Activated T-cell treated with anti-CD3 and anti-CD28 coated beads, Interleukin-2, amount 50 U/mL, for 4 hours (primary cell): ENCODE data around the gene DNAJC1. TPM values are rescaled to one million over a fixed set of nuclear protein-coding genes. Genes with fewer than 3 reads are reported as not detected.
"Not testable (repeated sequence)": the region's sequence is repeated elsewhere in the genome, so short reads cannot be mapped to it uniquely, and the experiment has no call there.

Experiments
- ATAC-seq, 2 donors: fragments of 200-7000 bp; cut with Tn5 transposase; one replicate each; pipeline ENCODE4 v1.10.0; 2021
- DNase-seq: peaks from one replicate; pipeline ENCODE4 v3.0.0-alpha.2; 2020
- H3K27me3 Mint-ChIP-seq: one replicate; pipeline ENCODE4 v1.8.0; 2021; ENCODE audit warnings: low read depth, mixed read lengths
- H3K36me3 Mint-ChIP-seq: one replicate; pipeline ENCODE4 v1.8.0; 2022; ENCODE audit warnings: mixed read lengths; ENCODE audit not compliant: insufficient read depth
- H3K4me1 Mint-ChIP-seq: one replicate; pipeline ENCODE4 v1.8.0; 2021; ENCODE audit warnings: low read depth, mixed read lengths
- H3K4me3 Mint-ChIP-seq: one replicate; pipeline ENCODE4 v1.8.0; 2021; ENCODE audit warnings: mild to moderate bottlenecking, moderate library complexity, mixed read lengths
- H3K9me3 Mint-ChIP-seq: one replicate; pipeline ENCODE4 v1.8.0; 2021; ENCODE audit warnings: mixed read lengths
- total RNA-seq, 3 donors: library from RNA; stranded (reverse); gene quantifications; one replicate each; pipeline ENCODE4 v1.2.1, GENCODE V29; 2021

DNAJC1 gene
- total RNA-seq, 3 donors from 2014 or later = 12.9 to 21.6 (median 13.3) TPM

DNA sequence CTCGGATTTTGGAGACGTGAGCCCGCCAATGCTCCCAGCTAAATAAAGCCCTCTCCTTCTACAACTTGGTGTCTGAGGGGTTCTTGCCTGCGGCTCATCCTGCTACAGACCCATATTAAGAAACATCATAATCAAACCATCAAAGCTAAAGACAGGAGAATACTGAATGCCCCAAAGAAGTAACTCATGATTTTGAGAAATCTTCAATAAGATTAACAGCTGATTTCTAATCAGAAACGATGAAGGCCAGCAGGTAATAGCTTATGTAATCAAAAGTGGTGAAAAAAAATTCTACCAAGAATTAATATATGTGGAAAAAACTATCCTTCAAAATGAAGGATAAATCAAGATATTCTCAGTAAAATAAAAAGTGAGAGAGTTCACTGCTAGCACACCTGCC, 130.3 kb downstream of the DNAJC1 start:
- H3K36me3 Mint-ChIP-seq = peaks cover 39% of the 10 kb centered on the region
- DNase-seq (no peak), ATAC-seq (no peak)
- H3K9me3 Mint-ChIP-seq = peaks cover 16% of the 10 kb centered on the region
- H3K4me1 Mint-ChIP-seq = no peaks in the 10 kb centered on the region
- no peak overlapping the region for H3K4me3 Mint-ChIP-seq
- no peaks in the 10 kb centered on the region for H3K27me3 Mint-ChIP-seq

DNA sequence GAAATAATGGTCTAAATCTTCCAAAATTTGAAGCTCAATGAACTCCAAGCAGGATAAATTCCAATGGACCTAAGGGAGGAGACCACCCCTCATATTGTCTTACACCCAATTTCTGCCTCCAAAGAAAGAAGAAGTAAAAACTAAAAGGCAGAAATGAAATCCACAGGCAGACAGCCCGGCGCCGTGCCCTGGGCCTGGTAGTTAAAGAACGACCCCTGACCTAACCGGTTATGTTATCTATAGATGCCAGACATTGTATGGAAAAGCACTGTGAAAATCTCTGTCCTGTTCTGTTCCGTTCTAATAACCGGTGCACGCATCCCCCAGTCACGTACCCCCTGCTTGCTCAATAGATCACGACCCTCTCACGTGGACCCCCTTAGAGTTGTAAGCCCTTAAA, 130.8 kb downstream of the DNAJC1 start:
- H3K9me3 Mint-ChIP-seq = peaks cover 16% of the 10 kb centered on the region
- peaks cover 36% of the 10 kb centered on the region for H3K36me3 Mint-ChIP-seq
- DNase-seq, H3K4me1 Mint-ChIP-seq, H3K27me3 Mint-ChIP-seq, ATAC-seq, H3K4me3 Mint-ChIP-seq: not testable (repeated sequence)

DNA sequence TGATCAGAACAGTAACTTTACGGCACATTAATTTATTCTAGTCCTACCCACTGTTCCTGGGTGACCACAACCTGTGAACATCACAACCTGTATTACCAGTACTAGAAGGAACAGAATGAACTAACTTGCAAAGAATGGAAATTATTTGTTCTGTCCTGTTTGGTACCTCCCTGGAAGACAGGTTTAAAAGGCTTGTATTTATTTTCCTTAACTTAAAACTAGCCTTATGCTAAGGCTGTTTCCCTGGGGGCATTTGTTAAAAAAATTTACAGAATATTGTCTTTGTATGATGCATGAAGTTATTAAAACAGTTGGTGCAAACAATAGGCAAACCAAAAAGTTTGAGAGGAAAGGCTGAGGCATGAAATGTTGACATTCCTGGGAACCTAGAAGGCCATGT, 132.7 kb downstream of the DNAJC1 start:
- Mint-ChIP-seq H3K4me1 (no peaks in the 10 kb centered on the region), H3K36me3 (peaks cover 44% of the 10 kb centered on the region)

DNA sequence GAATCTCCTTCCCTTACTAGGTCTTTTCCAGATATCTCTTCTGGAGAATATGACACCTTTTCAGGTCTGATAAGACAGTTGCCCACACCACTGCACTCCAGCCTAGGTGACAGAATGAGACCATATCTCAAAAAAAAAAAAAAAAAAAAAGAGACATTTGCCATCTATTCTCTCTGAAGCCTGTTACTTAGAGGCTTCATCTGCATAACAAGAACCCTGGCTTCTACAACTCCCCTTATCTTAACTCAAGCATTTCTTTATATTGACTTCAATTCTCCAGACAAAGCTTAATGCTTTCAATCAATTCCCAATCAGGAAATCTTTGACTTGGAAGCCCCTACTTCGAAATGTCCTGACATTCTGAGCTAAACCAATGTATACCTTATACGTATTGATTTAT, 134.4 kb downstream of the DNAJC1 start:
- ATAC-seq, H3K4me1 Mint-ChIP-seq, H3K4me3 Mint-ChIP-seq, H3K27me3 Mint-ChIP-seq, DNase-seq: not testable (repeated sequence)
- Mint-ChIP-seq H3K9me3 (peaks cover 21% of the 10 kb centered on the region), H3K36me3 (peaks cover 40% of the 10 kb centered on the region)

More for the DNA sequence above, 132.7 kb downstream of the DNAJC1 start:
- no peak for ATAC-seq
- DNase-seq = no peak
- Mint-ChIP-seq H3K4me3 (no peak overlapping the region), H3K27me3 (no peaks in the 10 kb centered on the region), H3K9me3 (peaks cover 24% of the 10 kb centered on the region)

DNA sequence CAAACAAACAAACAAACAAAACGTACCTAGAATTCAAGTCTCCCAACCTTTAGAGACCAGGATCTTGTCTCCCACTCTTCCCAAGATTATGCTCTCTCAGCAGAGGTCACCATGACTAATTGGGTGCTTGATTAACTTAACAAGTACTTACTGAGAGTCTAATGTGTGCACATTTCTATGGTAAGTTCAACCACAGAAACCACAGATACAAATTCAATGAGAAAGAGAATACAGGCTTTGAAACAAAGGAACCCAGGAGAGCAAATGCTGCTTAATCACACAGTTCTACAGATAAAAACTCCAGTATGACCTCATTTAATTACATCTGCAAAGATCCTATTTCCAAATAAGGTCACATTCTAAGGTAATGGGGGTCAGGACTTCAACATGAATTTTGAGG, 142.8 kb downstream of the DNAJC1 start:
- Mint-ChIP-seq H3K27me3 (no peaks in the 10 kb centered on the region), H3K9me3 (no peaks in the 10 kb centered on the region), H3K4me1 (peaks cover 5% of the 10 kb centered on the region), H3K4me3 (no peak overlapping the region), H3K36me3 (peaks cover 21% of the 10 kb centered on the region)
- ATAC-seq (peak in 1 of 2 donors; percentile 25), DNase-seq (no peak)

DNA sequence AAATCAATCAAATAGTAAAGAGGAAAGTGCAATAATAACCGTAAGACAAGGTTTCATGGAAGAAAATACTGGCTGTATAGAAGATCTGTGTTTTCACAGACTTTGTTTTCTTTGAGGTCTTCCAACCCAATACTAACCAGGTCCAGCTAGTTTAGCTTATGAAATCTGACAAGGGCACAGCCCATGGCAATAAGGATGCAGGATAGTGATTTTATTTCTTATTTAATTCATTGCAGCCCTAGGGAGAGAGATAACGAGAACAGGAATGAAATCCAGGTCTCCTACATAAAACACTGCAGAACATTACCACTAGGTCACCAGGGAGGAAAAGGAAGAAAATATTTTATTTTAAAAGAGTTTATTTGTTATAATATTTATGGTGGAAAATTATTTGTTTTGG, 145.1 kb downstream of the DNAJC1 start:
- no peak for ATAC-seq
- H3K4me3 Mint-ChIP-seq = no peak overlapping the region
- H3K36me3 Mint-ChIP-seq = peaks cover 22% of the 10 kb centered on the region
- no peaks in the 10 kb centered on the region for H3K9me3 Mint-ChIP-seq
- no peaks in the 10 kb centered on the region for H3K27me3 Mint-ChIP-seq
- H3K4me1 Mint-ChIP-seq = peaks cover 5% of the 10 kb centered on the region
- no peak for DNase-seq

DNA sequence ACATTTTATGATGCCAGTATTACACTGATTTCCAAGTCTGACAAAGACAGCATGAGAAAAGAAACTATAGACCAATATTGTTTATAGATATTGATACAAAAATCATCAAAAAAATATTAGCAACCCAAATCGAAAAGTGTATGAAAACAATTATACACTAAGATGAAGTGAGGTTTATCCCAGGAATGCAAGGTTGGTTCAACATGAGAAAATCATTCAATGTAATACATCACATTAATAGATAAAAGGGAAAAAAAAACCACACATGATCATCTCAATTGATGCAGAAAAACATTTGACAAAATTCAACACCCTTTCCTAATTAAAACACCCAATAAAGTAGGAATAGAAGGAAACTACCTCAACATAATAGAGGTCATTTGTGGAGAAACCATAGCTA, 153.9 kb downstream of the DNAJC1 start:
- no peak for ATAC-seq
- Mint-ChIP-seq H3K36me3 (peaks cover 51% of the 10 kb centered on the region), H3K9me3 (peaks cover 43% of the 10 kb centered on the region), H3K4me1 (no peaks in the 10 kb centered on the region), H3K4me3 (no peak overlapping the region), H3K27me3 (no peaks in the 10 kb centered on the region)
- no peak for DNase-seq

DNA sequence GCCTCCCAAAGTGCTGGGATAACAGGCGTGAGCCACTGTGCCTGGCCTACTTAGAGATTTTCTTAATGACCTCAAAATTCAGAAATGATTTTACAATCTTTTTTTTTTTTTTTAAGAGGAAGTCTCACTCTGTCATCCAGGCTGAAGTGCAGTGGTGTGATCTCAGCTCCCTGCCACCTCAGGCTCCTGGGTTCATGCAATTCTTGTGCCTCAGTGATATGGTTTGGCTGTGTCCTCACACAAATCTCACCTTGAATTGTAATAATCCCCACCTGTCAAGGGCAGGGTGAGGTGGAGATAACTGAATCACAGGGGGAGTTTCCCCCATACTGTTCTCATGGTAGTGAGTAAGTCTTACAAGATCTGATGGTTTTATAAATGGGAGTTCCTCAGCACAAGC, 159.9 kb downstream of the DNAJC1 start:
- H3K4me1 Mint-ChIP-seq = no peaks in the 10 kb centered on the region
- peaks cover 22% of the 10 kb centered on the region for H3K9me3 Mint-ChIP-seq
- DNase-seq (no peak), ATAC-seq (no peak)
- H3K36me3 Mint-ChIP-seq = peaks cover 38% of the 10 kb centered on the region
- no peak overlapping the region for H3K4me3 Mint-ChIP-seq
- H3K27me3 Mint-ChIP-seq = no peaks in the 10 kb centered on the region

DNA sequence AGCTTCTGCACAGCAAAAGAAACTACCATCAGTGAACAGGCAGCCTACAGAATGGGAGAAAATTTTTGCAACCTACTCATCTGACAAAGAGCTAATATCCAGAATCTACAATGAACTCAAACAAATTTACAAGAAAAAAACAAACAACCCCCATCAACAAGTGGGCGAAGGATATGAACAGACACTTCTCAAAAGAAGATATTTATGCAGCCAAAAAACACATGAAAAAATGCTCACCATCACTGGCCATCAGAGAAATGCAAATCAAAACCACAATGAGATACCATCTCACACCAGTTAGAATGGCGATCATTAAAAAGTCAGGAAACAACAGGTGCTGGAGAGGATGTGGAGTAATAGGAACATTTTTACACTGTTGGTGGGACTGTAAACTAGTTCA, 162.3 kb downstream of the DNAJC1 start:
- not testable (repeated sequence) for DNase-seq, H3K4me1 Mint-ChIP-seq, H3K4me3 Mint-ChIP-seq, ATAC-seq, H3K27me3 Mint-ChIP-seq
- Mint-ChIP-seq H3K9me3 (peaks cover 16% of the 10 kb centered on the region), H3K36me3 (peaks cover 22% of the 10 kb centered on the region)

DNA sequence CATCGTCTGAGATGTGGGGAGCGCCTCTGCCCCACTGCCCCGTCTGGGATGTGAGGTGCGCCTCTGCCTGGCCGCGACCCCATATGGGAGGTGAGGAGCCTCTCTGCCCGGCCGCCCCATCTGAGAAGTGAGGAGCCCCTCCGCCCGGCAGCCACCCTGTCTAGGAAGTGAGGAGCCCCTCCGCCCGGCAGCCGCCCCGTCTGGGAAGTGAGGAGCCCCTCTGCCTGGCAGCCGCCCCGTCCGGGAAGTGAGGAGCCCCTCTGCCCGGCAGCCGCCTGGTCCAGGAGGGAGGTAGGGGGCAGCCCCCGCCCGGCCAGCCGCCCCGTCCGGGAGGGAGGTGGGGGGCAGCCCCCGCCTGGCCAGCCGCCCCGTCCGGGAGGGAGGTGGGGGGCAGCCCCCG, 166.0 kb downstream of the DNAJC1 start:
- ATAC-seq, H3K4me1 Mint-ChIP-seq, DNase-seq, H3K27me3 Mint-ChIP-seq, H3K4me3 Mint-ChIP-seq: not testable (repeated sequence)
- Mint-ChIP-seq H3K9me3 (peaks cover 27% of the 10 kb centered on the region), H3K36me3 (peaks cover 41% of the 10 kb centered on the region)

DNA sequence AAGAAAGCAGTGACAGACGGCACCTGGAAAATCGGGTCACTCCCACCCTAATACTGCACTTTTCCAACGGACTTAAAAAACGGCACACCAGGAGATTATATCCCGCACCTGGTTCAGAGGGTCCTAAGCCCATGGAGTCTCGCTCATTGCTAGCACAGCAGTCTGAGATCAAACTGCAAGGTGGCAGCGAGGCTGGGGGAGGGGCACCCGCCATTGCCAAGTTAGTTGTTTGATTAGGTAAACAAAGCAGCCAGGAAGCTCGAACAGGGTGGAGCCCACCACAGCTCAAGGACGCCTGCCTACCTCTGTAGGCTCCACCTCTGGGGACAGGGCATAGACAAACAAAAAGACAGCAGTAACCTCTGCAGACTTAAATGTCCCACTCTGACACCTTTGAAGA, 169.0 kb downstream of the DNAJC1 start:
- not testable (repeated sequence) for H3K4me3 Mint-ChIP-seq, H3K4me1 Mint-ChIP-seq, DNase-seq, ATAC-seq, H3K27me3 Mint-ChIP-seq
- Mint-ChIP-seq H3K36me3 (peaks cover 48% of the 10 kb centered on the region), H3K9me3 (peaks cover 43% of the 10 kb centered on the region)

DNA sequence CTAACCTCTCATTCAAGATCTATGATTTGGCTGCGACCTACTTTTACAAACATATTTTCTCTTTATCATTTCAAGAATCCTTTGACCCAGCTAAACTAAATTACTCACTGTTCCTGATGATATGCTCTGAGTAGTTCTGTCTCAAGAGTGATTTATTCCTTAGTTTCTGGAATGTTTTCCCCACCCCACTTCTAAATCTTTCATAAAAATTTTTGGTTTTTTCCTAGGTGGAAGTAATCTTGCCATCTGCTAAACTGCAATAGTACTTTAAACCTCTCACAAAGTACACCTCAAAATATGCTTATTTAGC, 170.8 kb downstream of the DNAJC1 start:
- Mint-ChIP-seq H3K9me3 (peaks cover 39% of the 10 kb centered on the region), H3K27me3 (no peaks in the 10 kb centered on the region), H3K4me1 (no peaks in the 10 kb centered on the region), H3K36me3 (peaks cover 46% of the 10 kb centered on the region), H3K4me3 (no peak overlapping the region)
- no peak for DNase-seq
- ATAC-seq = no peak

DNA sequence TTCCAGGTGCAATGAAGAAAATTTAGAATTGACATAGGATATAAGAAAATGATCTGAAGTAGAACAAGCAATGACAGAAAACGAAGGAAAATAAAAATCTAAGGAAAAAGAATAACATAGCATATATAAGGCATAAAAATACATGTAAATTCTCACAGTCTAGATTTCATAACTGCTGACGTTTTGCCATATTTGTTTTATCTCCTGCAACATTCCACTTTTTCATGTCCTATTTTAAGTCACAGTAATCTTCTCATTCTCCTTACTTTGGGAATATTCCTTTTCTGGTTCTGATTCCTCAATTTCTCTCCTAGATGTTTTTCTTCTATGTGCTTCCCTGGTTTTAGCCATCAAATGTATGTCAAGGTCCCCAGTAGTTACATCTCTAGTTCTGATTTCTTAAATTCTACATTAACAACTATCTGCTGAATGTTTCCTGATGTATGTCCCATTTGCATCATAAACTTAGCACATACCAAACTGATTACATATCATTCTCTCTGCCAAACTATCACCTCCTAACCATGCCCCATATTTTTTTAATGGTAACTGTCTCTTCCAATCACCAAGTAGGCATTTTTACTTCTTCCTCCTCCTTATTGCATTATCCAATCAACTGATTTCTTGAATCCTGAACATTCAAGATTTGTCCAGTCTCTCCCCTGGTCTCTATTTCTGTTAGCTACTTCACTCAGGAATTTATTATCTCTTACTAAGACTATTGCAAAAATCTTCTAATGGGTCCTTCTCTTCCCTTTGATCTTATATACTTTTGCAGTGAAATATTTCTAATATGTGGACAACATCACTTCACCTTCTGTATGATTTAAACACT, 171.3 kb downstream of the DNAJC1 start:
- ATAC-seq = no peak

DNA sequence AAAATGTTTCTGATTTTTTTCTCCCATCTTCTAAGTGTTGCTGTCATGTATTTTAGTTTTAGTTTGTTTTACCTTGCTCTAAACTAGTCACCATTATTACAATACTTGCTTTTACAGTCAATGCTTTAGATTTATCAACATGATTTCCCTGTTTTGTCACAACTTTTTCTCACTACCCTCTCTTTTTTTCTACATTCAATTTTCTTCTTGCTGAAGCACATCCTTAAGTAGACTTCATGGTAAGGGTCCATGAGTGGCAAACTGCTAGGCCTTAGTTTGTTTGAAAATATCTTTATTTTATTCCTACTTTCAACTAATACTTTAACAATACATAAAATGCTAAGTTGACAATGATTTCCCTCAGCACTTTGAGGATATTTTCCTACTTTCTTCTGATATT, 173.5 kb downstream of the DNAJC1 start:
- DNase-seq (no peak), ATAC-seq (no peak)
- Mint-ChIP-seq H3K36me3 (peaks cover 53% of the 10 kb centered on the region), H3K9me3 (peaks cover 56% of the 10 kb centered on the region), H3K4me1 (no peaks in the 10 kb centered on the region), H3K27me3 (no peaks in the 10 kb centered on the region), H3K4me3 (no peak overlapping the region)

More for the DNA sequence above, 171.3 kb downstream of the DNAJC1 start:
- Mint-ChIP-seq H3K27me3 (no peaks in the 10 kb centered on the region), H3K4me3 (no peak overlapping the region), H3K4me1 (no peaks in the 10 kb centered on the region), H3K36me3 (peaks cover 51% of the 10 kb centered on the region), H3K9me3 (peaks cover 44% of the 10 kb centered on the region)
- no peak for DNase-seq

DNA sequence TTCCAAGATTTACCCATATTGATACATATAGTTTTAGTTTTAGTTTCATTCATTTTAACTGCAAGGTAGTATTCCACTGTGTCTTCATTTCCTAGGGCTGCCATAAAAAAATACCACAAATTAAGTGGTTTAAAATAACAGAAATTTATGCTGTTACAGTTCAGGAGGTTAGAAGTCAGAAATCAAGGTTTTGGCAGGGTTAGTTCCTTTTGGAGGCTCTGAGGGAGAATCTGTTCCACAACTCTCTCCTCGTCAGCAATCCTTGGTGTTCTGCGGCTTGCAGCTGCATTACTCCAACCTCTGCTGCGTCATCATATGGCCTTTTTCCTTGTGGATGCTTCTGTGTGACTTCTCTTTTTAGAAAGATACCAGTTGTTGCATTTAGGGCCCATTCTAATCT, 176.2 kb downstream of the DNAJC1 start:
- H3K9me3 Mint-ChIP-seq = peaks cover 51% of the 10 kb centered on the region
- no peak for ATAC-seq
- no peaks in the 10 kb centered on the region for H3K27me3 Mint-ChIP-seq
- H3K4me3 Mint-ChIP-seq = no peak overlapping the region
- peaks cover 38% of the 10 kb centered on the region for H3K36me3 Mint-ChIP-seq
- H3K4me1 Mint-ChIP-seq = no peaks in the 10 kb centered on the region
- DNase-seq = no peak
